ENCODE measurements around the gene CREB5.

CREB5 gene

DNA sequence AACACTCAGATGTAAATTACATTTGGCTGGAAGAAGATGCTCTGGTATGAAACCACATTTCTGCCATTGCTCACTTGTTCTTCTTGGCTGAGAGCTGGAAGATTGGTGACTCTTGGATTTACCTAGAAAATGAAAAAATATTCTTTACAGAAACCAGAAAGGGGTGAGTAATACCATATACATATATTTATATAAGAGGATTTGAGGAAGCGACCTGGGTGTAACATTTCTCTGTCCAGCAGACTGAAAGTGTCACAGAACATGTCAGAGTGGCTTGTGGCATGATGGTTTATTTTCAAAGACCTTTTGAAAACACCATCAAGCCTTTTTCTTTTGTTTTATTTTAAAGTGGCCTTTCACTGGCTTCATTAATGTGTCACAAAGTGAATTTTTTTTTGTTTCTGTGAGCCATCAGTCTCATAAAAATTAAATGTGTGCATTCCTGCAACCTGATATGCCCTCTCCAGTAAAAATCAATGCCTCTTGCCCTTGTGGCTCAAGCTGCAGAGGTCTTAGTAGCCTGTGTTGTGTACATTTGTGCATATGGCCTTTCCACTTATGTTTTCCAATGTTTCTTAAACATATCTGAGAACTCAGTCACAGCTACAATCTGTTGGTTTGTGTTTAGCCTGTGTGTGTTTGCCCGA is 23.5 kb downstream of the CREB5 start:
- DNase-seq (ENCODE audit: low read depth) = no peak

DNA sequence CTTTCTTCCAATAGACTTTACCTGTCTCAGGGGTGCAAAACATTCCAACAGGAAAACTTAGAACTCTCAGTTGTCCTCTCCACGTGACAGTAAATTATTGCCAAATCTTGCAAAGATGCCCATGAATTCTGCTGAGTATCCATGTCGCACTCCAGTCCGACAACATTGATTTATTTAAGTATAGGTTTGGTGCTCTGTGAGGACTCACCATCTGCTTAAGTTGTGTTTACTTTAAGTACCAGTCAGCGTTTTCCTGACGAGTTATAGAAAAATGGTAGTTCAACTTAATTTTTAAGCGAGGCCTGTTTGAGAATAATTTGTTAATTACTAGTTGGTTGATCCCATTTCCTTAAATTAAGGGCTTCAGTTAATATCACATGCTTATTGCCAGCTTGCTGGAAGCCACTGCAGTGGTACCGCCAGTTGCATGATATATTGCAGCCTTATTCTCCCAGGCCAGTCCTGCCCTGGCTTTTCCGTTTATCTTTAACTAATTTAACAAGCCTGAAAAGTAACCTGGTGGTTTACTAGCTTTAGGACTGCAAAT is 27.8 kb downstream of the CREB5 start:
- no peak for DNase-seq (ENCODE audit: low read depth)

DNA sequence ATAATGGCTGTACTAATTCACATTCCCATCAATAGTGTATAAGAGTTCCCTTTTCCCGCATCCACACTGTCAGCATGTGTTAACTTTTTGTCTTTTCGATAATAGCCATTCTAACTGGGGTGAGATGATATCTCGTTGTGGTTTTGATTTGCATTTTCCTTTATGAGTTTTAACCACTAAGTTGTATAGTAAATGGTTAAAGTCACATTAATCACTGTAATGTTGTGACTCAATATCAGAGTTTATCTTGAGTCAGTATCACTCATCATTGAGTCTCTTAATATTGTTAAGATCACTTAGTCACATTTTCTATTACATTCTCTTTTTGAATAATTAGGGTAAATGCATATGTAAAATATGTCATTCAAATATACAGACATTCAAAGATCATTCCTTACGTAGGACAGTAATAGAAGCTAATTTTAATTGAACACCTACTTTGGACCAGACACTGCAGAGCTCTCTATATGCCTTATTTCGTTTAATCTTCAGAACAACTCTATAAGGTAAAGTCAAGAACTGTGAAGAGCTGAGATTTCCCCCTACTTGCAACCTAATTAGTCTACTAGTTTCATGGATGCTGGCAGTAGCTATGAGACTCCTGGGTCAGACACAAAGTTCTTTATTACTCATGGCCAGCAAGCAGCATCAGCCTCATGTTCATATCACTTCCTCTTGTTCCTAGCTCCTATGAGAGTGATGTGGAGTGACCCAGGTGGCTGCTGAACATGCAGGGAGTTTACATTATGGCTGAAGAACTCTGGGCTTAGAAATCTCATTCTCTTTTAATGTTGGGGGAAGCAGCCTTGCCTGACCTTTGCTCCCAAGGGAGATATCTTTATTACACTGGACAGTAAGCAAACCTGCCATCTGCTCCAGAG is 30.5 kb downstream of the CREB5 start:
- DNase-seq (ENCODE audit: low read depth) = no peak

DNA sequence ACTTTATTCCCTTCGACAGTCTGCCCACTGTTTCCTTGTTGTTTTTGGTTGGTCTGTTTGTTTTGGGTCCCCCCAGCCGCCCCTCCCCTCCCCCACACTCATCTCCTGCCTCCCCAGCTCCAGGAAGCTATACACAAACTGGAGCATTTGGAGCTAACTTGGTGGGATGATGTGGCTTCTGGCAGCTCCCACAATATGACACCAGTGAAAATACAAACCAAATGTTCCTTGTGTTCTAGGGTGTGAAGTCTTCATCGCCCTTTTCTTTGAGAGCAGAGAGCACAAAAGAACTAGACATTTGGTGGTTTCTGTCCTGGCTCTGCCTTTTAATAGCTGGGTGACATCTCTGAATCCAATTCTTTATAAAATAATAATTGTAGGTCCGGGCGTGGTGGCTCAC is 33.8 kb downstream of the CREB5 start:
- DNase-seq (ENCODE audit: low read depth) = no peak

DNA sequence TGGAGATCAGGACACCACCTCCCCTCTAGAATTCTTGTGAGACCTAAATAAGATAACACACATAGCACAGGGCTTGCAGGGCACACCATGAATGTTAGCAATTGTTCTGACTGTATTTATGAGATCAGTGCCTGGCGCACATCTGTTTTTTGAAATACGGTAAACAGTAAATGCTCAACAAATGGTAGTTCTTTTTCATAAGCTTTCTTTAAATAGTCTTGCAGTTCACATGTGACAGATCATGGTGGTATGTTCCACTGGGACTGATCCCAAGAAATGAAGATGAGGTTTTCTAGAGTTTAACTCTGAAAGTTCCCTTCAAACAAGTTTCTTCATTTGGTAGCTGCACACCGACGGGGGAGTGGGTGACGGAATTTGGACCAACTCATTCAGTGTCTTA is 34.8 kb downstream of the CREB5 start:
- DNase-seq (ENCODE audit: low read depth) = no peak

DNA sequence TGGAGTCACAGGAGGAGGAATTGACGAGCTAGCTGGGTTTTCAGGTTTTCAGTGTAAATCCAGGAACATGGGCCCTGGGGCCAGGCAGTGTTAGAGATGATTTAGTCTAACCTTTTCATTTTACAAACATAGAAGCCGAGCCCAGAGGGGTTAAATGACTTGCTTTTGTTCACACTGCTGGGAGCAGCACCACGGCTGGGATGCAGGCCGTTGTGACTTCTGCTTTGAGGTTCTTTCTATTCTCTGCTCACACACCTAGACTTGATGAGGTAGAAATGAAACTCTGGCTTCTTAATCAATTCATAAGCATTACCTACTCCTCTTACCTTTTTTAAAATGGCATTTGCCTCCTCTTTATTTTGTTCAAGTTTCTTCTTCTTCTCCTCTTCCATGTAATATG is 36.4 kb downstream of the CREB5 start:
- no peak for DNase-seq (ENCODE audit: low read depth)

DNA sequence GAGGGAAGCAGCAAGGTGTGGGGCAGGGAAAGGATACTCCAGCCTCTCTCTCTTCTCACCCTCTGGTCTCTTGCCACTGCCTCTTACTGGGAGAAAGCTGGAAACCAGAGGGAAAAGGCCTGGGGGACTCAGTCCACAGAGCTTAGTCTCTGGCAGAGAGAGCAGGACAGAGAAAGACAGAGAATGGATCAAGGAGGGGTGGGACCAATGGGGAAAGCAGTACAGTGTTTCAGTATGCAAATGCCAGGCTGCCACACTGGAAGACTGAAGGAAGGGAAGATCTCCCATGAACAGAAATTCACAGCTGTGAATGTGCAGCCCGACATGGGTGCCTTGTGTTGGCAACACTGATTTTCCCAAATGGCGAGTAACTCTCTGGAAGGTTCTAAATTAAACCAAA is 40.4 kb downstream of the CREB5 start:
- DNase-seq (ENCODE audit: low read depth) = no peak

DNA sequence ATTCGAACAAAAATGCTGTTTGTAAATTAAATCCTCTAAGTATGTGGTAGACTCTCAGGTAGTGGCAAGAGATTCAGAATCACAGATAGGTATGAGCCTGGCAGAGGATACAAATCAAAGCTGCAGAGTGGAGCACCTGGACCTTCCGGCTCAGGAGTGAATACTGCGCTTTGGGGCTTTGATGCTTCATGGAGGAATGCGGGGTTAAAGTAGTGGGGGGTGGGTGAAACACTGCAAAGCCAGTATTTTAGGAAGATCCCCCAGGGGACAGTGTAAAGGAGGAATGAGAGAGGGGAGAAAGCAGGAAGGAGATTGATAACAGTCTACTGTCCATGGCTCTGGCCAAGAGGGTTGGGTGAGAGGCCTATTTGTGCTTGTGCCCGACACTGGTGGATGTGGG is 43.2 kb downstream of the CREB5 start:
- no peak for DNase-seq (ENCODE audit: low read depth)

DNA sequence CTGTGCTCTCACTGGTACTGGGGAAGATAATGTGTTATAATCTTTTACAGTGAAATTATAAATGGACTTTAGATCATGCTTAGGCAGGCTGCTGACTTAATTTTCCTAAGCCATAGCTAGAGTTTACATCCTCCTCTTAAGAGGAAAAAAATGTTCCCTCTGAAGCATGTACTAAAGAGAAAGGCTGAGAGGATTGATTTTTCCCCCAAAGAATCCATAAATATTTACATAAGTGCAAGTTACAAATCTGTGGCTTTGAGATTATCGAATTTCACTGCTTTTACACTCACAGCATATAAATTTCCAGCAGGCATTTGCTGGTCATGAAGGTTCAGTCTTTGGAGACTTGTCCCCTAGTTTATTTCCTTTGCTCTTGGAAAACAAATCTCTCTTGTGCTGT is 43.7 kb downstream of the CREB5 start:
- no peak for DNase-seq (ENCODE audit: low read depth)

DNA sequence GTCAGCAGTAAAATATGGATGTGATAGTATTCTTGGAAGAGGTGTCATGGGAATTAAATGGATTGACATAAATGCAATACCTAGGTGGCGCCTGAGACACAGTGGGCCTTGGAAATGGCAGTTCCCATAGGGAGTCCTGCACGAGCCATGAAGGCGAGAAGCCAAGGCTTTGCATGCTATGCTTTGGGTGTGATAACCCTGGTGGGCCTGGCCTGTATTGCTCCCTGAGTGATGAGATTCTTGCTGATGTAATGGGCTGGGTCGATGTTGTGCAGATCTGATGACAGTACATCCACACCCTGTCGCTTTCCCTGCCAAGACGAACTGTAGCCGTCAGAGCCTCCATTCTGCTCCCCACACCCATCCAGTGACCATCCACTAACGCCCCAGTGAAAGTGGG is 46.4 kb downstream of the CREB5 start:
- DNase-seq (ENCODE audit: low read depth) = no peak

DNA sequence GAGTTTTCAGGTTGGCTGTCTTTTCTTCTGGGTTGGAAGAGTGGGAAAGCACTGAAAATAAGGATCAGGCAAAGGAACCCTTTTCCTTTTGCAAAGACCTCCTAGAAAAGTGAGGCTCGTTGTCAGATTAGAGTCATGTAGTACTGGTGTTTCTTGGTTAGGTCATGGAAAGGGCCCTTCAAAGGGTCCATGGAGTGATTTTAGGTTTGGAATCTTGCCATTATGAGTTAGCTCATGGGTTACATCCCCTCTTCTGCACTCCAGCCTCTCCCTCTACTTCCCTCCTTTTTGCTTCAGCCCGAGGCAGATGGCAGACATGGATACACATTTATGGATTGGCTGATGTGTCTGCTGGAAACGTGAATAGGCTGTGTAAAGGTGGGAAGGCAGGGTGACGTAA is 47.0 kb downstream of the CREB5 start:
- no peak for DNase-seq (ENCODE audit: low read depth)

DNA sequence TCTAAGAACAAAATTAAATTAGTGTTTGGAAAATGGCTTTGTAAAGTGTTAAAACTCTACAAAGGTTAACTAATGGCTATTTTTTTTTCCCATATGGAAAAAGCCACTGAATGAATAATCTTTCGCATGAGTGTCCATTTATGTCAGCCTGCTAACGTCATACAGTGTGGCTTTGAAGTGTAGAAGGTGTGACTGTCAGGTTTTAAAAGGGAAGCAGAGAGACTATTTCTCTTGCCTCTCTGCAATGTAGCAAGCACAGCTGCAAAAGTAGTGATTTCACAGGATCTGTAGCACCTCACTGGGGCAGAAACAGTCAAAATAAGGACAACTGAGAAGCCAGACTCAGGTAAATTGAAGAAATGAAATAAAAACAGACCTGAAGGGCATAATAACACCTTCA is 53.4 kb downstream of the CREB5 start:
- no peak for DNase-seq (ENCODE audit: low read depth)

DNA sequence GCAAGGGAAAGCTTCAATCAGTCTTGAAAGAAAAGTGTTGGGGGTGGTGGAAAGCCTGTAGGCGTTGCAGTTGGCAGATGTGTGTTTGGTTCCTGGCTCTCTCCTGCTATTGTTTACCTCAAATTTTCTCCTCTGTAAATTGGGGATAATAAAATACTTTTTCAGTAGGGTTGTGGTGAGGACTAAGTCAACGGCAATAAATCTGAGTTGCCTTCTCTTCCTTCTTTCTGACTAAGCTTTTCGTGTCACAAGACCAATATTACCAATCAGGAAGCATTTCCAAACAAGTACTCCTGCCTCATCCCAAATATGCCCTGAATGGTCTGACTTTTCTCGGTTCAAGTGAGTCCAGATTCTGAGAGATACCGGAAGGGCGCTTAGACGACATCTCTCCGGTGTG is 54.0 kb downstream of the CREB5 start:
- DNase-seq (ENCODE audit: low read depth) = no peak

DNA sequence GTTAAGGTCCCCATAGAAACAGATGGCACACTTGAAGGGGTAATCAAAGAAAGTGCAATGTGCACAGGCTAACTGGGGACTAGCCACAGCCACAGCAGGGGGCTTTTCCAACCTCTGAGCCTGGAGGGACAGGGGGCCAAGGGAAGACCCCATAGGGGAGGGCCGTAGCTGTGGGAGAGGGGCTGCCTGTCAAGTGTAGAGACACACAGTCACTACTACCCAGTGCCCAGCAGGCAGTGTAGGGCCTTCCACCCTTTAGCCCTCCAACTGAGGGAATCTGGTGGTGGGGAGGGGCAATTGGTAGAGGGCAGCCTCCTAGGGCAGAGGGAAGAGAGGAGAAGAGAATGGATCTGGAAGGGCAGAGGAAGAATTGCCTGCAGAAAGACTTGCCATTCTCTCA is 54.6 kb downstream of the CREB5 start:
- no peak for DNase-seq (ENCODE audit: low read depth)

DNA sequence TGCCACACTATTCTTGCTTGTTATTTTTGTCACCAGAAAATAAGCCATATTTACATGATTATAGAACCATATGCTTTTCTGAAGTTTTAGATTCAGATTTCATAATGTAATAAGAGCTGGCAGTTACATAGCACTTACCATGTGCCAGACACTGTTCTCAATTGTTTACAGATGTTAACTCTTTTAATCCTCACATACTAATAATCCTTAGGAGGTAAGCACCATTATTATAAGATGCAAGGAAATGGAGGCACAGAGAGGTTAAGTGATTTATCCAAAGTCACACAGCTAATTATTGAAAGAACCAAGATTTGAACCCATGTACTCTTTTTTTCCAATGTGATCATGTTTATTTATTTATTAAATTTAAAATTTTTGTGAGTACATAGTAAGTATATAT is 57.2 kb downstream of the CREB5 start:
- no peak for DNase-seq (ENCODE audit: low read depth)

DNA sequence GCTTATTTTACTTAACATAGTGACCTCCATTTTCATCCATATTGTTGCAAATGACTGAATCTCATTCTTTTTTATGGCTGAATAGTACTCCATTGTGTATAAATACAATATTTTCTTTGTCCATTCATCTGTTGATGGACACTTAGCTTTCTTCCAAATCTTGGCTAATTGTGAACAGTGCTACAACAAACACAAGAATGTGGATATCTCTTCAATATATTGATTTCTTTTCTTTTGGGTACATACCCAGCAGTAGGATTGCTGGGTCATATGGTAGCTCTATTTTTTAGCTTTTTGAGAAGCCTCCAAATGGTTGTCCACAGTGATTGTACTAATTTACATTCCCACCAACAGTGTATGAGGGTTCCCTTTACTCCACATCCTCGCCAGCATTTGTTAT is 58.0 kb downstream of the CREB5 start:
- no peak for DNase-seq (ENCODE audit: low read depth)

DNA sequence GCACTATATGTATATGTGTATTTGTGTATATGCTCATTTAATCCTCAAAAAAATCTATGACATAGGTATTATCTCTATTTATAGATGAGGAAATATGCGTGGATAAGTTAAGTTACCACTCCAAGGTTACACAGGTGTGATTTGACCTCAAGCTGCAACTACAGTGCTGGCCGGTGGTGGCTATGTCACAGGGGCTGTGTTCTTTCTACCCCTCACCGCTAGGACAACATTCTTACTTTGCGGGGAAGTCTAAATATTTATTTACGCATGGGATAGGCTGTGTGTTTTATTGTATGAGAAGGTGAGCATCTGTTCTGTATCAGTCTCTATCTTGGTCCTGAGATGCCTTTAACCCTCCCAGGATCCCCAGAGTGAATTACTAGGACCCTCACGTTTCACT is 60.0 kb downstream of the CREB5 start:
- DNase-seq (ENCODE audit: low read depth) = no peak

DNA sequence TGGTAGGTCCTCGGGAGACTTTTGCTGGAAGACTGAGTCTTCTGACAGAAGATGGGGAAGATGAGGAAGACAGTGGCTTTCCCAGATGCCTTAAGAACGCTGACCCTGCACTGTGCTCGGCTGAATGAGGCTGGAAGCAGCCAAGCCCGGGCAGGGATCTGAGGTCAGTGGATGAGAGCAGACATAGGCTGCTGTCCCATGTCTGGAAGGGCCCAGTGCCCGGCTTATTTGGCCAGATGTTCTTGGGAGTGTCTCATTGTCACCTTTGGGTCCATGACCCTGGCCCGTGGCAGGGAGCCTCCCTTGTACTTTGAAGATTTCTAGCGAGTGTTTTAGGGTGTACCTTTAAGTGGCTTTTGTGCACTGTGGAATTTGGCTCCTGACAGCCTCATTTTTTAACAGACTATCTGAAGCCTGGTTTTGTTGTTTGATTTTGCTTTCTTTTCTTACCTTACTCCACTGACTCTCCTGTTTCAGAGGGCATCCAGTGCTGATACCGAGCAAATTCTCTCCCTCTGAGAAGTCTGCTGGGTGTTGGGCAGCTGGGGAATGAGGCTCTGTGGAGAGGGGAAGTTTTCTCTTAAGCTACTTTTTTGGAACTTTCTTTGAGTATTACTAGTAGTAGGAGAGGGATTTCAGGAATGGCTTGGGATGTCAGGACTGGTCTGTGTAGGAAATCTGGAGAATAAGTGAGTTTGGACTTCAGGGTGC is 61.4 kb downstream of the CREB5 start:
- DNase-seq (ENCODE audit: low read depth) = no peak

DNA sequence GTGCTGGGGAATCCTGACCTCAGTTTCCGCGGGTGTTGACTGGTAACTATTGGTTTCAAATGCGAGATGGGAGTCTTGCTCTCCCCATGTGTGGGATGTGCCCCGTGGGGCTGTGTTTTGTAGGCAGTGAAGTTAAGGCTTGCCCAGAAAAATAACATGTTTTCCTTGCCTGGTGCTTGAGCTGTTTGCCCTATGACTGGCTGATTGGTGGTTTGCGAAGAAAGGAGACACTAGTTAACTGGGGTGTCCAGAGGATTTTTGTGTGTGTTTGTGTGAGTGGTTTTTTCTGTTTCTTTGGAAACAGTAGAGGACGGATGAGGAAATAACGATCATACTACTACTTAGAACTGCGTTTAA is 61.9 kb downstream of the CREB5 start:
- DNase-seq (ENCODE audit: low read depth) = no peak

DNA sequence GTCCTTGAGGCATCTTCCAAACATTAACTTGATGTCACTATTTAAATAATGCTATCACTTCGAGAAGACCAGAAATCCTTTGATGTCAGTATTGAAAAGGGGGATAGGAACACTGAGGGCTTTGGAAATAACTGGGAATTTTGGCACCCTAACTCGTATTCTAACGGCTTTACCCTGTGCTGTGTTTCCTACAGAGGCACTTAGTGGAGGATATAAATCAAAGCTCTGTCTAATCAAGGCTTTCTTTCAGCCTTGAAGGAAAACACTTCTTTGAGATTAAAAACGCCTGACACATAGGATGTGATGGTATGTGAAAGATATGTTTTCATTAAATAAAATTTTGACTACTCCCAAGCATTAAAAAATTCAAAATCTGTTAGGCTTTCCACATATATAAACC is 62.3 kb downstream of the CREB5 start:
- no peak for DNase-seq (ENCODE audit: low read depth)

DNA sequence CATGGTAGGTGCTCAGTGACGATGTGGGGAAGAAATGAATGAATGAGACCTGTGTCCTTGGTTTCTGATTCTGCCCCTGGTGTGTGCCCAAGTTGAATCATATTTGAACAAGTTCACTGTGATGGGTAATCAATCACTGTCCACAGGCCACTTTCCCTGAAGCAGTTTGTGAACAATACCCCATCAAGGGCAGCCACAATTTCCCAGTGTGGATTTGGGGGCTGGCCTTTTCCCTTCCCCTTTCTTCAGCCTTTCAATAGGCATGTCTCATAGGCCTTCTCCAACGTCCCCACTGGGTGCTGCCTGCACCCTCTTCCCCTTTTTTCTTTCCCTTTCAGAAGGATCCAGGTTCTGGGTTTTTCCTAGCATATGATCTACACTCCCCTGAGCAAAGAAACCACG is 64.7 kb downstream of the CREB5 start:
- no peak for DNase-seq (ENCODE audit: low read depth)

DNA sequence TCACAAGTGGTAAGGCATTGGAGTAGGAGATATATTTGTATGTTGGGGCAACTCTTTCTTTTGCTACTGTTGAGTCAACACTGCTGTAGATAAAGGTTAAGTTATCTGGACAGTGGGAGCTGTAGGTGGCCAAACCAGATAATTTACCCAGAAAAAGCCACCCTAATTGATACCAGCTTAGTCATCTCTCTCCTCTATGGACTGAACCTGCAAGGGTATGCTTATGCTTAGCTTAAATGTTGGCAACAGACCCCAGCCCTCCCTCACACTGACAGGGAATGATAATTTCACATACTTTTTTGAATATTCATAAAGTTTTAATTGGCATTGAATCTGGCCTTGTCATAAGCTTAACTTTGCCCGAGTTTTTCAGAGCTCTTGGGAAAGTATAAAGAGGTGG is 66.3 kb downstream of the CREB5 start:
- DNase-seq (ENCODE audit: low read depth) = no peak

DNA sequence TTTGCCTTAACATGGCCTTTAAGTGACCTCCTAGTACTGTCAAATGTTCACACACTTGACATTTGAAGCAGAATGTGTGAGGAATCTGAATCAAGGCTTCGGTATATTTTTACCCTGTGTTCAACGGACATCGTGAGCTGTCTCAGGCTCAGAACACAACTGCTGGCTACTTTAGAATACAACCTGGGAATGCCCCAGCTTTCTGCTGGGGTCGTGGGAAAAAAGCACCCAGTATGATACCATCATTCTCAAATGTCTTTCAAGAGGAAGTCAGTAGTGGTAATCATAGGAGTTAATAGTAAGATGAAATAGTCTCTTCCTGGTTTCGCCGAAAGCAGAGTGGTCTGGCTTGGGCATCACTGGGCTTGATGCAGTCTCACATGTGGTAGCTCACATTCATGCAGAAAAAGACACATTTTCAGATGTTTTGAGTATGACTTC is 67.2 kb downstream of the CREB5 start:
- DNase-seq (ENCODE audit: low read depth) = no peak

Measured in stimulated activated CD8-positive, alpha-beta memory T cell treated with anti-CD3 and anti-CD28 coated beads, Interleukin-7, amount 100 ng/mL, for 24 hours (primary cell).